ENCODE results near the gene P2RX7. TPM values are rescaled to one million over a fixed set of nuclear protein-coding genes. Genes with fewer than 3 reads are reported as not detected.

Gene P2RX7
- total and polyA plus RNA-seq, 9 of the 15 experiments (the other 6 are each of a cell fraction or from before 2014, with no cell fraction given): 0.04 to 0.65 (median 0.30) TPM

GRCh38 chr12:121209624-121210572, 77.2 kb downstream of the P2RX7 start, which contains the start of gene P2RX4 (continued):
- no peak for TF ChIP-seq ZHX1 (conservative IDR thresholded peaks at IDR 0.05; ENCODE audit: low read length)
- peak; percentile 87 for TF ChIP-seq U2AF1 (optimal IDR thresholded peaks at IDR 0.05; ENCODE audit: low read depth, low read length)
- no peak for TF ChIP-seq CUX1 (CRISPR knock-in tag; IDR thresholded peaks at IDR 0.05)
- TF ChIP-seq FUS (optimal IDR thresholded peaks at IDR 0.05; ENCODE audit: low read depth, low read length): peak; percentile 71
- TF ChIP-seq ELK1 (CRISPR knock-in tag; IDR thresholded peaks at IDR 0.05): no peak
- TF ChIP-seq ZNF444 (CRISPR knock-in tag; IDR thresholded peaks at IDR 0.05): no peak
- no peak for TF ChIP-seq PCBP1 (IDR thresholded peaks at IDR 0.05; ENCODE audit: low read depth, low read length, poor library complexity, severe bottlenecking)
- TF ChIP-seq CLOCK (CRISPR knock-in tag; IDR thresholded peaks at IDR 0.05; ENCODE audit: borderline replicate concordance): no peak
- no peak for TF ChIP-seq EP300 (IDR thresholded peaks at IDR 0.05; ENCODE audit: low read length)
- peak; percentile 21 to 93; a peak in 3 of 4 replicates for TF ChIP-seq UBTF (IDR thresholded peaks at IDR 0.05; ENCODE audit: borderline replicate concordance in 1 of 2, low read depth in 2 of 2, low read length in 2 of 2)
